Chondrocyte (in vitro differentiated cells): ENCODE results near the gene ECSIT. TPM values are rescaled to one million over a fixed set of nuclear protein-coding genes. Genes with fewer than 3 reads are reported as not detected.

ENCODE experiments used
- DNase-seq: peaks from one replicate; pipeline ENCODE4 v3.0.0; 2021; ENCODE audit warnings: mixed read lengths, low spot score
- H3K27ac Mint-ChIP-seq: one replicate; pipeline ENCODE4 v1.8.0; 2021; ENCODE audit warnings: mild to moderate bottlenecking, moderate library complexity, mixed read lengths; ENCODE audit not compliant: unreplicated experiment
- H3K27me3 Mint-ChIP-seq: 2 replicates; pipeline ENCODE4 v1.8.0; 2021; ENCODE audit warnings: low read depth, mixed read lengths
- H3K36me3 Mint-ChIP-seq: 2 replicates; pipeline ENCODE4 v1.8.0; 2021; ENCODE audit warnings: low read depth, mixed read lengths
- H3K4me1 Mint-ChIP-seq: 2 replicates; pipeline ENCODE4 v1.8.0; 2021; ENCODE audit warnings: low read depth, mild to moderate bottlenecking, mixed read lengths
- H3K4me3 Mint-ChIP-seq: one replicate; pipeline ENCODE4 v1.8.0; 2021; ENCODE audit warnings: mild to moderate bottlenecking, moderate library complexity, mixed read lengths; ENCODE audit not compliant: unreplicated experiment
- H3K9me3 Mint-ChIP-seq: 2 replicates; pipeline ENCODE4 v1.8.0; 2021; ENCODE audit warnings: low read depth, mixed read lengths
- CTCF ChIP-seq: fragments of 200-600 bp; sonication (generic); IDR thresholded peaks from 2 replicates; pipeline ENCODE4 v1.5.0; 2021; ENCODE audit warnings: antibody characterized with exemption, mild to moderate bottlenecking, moderate library complexity
- total RNA-seq: library from RNA; stranded (reverse); gene quantifications from 3 replicates; pipeline ENCODE4 v1.2.1, GENCODE V29; 2021

Gene ECSIT
- total RNA-seq, 1 donor from 2014 or later, result 20.5 TPM

DNA sequence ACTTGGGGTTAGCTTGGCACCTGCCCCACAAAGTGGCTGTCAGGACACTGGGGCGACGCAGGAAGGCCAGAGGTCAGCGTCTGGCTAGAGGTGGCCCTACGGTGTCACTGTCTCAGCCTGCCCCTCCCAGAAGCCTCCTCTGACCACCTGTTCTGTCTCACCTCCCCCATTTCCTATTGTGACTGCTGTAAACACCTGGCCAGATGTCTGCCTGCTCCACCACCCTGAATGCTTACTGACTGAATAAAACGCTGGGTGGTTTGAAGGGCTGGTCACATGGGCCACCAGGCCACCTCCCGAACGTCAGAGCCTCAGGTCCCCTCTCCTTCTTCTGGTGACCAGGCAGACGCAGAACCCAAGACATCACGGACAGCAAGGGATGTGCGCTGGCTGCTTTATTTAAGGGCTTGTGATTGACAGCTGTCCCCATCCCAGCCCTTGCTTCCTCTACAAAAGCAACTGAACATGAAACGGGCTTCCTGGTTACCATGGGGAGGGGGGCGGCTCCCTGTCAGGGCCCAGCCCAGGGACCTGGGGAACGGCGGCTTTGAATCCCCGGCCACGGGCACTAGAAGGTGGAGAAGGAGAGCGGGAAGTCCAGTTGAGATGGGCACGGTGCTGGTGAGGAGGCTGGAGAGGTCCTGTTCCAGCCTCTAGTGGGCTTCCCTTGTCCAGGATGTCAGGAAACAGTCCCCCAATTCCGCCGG lies 23.9 kb upstream of the ECSIT start:
- Mint-ChIP-seq H3K27me3 (no peaks in the 10 kb centered on the region), H3K36me3 (peaks cover 9% of the 10 kb centered on the region), H3K9me3 (no peaks in the 10 kb centered on the region), H3K27ac (no peak overlapping the region), H3K4me1 (peaks cover 9% of the 10 kb centered on the region), H3K4me3 (no peak overlapping the region)
- no peak for DNase-seq
- no peak for TF ChIP-seq CTCF

DNA sequence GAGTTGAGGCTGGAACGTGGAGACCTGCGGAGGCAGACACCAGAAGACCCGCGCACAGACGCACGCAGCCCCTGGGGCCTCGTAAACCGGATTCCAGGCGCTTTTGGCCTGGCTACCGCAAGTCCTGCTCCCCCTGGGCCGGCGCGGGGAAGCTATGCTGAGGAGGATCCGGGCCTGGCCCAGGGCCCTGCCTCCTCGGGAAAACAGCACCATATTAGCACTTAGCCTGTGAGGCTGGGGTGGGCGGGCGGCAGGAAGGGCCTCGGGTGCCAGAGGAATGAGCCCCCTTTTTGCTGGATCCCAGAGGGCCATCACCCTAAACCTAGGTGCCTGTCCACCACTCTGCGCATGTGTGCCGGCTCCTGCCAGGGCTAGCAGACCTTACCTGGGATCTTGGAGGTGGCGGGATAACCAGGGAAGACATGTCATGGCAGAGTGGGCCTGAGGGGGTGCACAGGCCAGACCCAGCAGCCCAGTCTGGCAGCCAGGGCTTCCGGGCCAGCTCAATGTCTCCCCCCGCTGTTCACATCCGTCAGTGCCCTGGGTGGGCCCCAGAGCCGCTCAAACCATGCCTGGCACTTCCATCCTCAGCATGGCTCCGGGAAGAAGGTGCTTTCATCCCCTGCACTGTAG lies 22.8 kb upstream of the ECSIT start:
- H3K4me3 Mint-ChIP-seq, result no peak overlapping the region
- H3K9me3 Mint-ChIP-seq, result no peaks in the 10 kb centered on the region
- H3K4me1 Mint-ChIP-seq, result peaks cover under 1% of the 10 kb centered on the region
- no peak overlapping the region for H3K27ac Mint-ChIP-seq
- H3K27me3 Mint-ChIP-seq, result no peaks in the 10 kb centered on the region
- no peak for DNase-seq
- TF ChIP-seq CTCF, result peak; percentile 71
- H3K36me3 Mint-ChIP-seq, result peaks cover 9% of the 10 kb centered on the region

GRCh38 chr19:11550265-11550664 lies 21.3 kb upstream of the ECSIT start:
- TF ChIP-seq CTCF, result no peak
- H3K27ac Mint-ChIP-seq, result no peak overlapping the region
- H3K9me3 Mint-ChIP-seq, result no peaks in the 10 kb centered on the region
- H3K27me3 Mint-ChIP-seq, result no peaks in the 10 kb centered on the region
- H3K36me3 Mint-ChIP-seq, result peaks cover 9% of the 10 kb centered on the region
- peaks cover 8% of the 10 kb centered on the region for H3K4me1 Mint-ChIP-seq
- no peak for DNase-seq
- no peak overlapping the region for H3K4me3 Mint-ChIP-seq

- Mint-ChIP-seq H3K9me3 (no peaks in the 10 kb centered on the region), H3K27me3 (no peaks in the 10 kb centered on the region), H3K27ac (no peak overlapping the region), H3K36me3 (peaks cover 10% of the 10 kb centered on the region), H3K4me1 (peaks cover 10% of the 10 kb centered on the region), H3K4me3 (no peak overlapping the region)
- no peak for TF ChIP-seq CTCF
- DNase-seq, result no peak
Observed at GRCh38 chr19:11549386-11549953, 20.5 kb upstream of the ECSIT start.

GRCh38 chr19:11547929-11548700 lies 19.2 kb upstream of the ECSIT start:
- H3K27ac Mint-ChIP-seq, result no peak overlapping the region
- H3K4me1 Mint-ChIP-seq, result peaks cover 10% of the 10 kb centered on the region
- peaks cover 12% of the 10 kb centered on the region for H3K36me3 Mint-ChIP-seq
- no peak for DNase-seq
- H3K27me3 Mint-ChIP-seq, result no peaks in the 10 kb centered on the region
- no peak for TF ChIP-seq CTCF
- no peak overlapping the region for H3K4me3 Mint-ChIP-seq
- no peaks in the 10 kb centered on the region for H3K9me3 Mint-ChIP-seq
